GM12801 (cell line): ENCODE measurements around the gene PCDHGA3.

ENCODE experiments used
- CTCF ChIP-seq: IDR thresholded peaks from one replicate; pipeline ENCODE4 v1.5.1; 2011; ENCODE audit warnings: control low read depth; ENCODE audit not compliant: insufficient read length; ENCODE audit errors: extremely low read depth

PCDHGA3 gene

GRCh38 chr5:141356133-141356532, 12.5 kb downstream of the PCDHGA3 start:
- no peak for TF ChIP-seq CTCF

- no peak for TF ChIP-seq CTCF
Observed at GRCh38 chr5:141356950-141357349, 13.3 kb downstream of the PCDHGA3 start.

- no peak for TF ChIP-seq CTCF
Observed at GRCh38 chr5:141359790-141360426, 16.3 kb downstream of the PCDHGA3 start, which contains the start of gene PCDHGB2. TSS of gene PCDHGB2 (plus strand) at chr5:141359994. CDS start at chr5:141360136, 142 bp downstream.

GRCh38 chr5:141360685-141361084, 17.1 kb downstream of the PCDHGA3 start:
- no peak for TF ChIP-seq CTCF

- TF ChIP-seq CTCF, result no peak
Observed at GRCh38 chr5:141362719-141363118, 19.1 kb downstream of the PCDHGA3 start.

- TF ChIP-seq CTCF, result no peak
Observed at GRCh38 chr5:141363952-141364660, 20.5 kb downstream of the PCDHGA3 start, which contains the start of gene PCDHGA5. TSS of gene PCDHGA5 (plus strand) at chr5:141364162. CDS start at chr5:141364331, 169 bp downstream.

- TF ChIP-seq CTCF, result no peak
Observed at GRCh38 chr5:141366016-141366896, 22.6 kb downstream of the PCDHGA3 start.
